Pancreas (tissue), 10 donors: Measurements from ENCODE around the gene PLG. TPM values are rescaled to one million over a fixed set of nuclear protein-coding genes. Genes with fewer than 3 reads are reported as not detected.
"Not testable (repeated sequence)": the region's sequence is repeated elsewhere in the genome, so short reads cannot be mapped to it uniquely, and the experiment has no call there.

Experiments
- ATAC-seq, 4 donors: fragments of 200-7000 bp; cut with Tn5 transposase; one replicate each; pipeline versions ENCODE4 v1.8.0 to v1.9.1; 2020; ENCODE audit warnings: mild to moderate bottlenecking in 4 of 4, moderate library complexity in 4 of 4
- DNase-seq, 6 donors: peaks; one replicate each; pipeline ENCODE4 v3.0.0-alpha.2; 2020
- FAIRE-seq: peaks from 2 replicates; lab custom pipeline; 2012; peaks lifted over from hg19 to GRCh38; lab: Jason Lieb, UNC
- H3K27ac ChIP-seq, 4 donors: fragments of 200-600 bp; sonication (generic); 1 replicate in 3 of 4; 2 replicates in 1 of 4; pipeline versions ENCODE4 v1.5.0 to v1.8.0; 2020
- H3K27me3 ChIP-seq, 4 donors: fragments of 200-600 bp; one replicate each; pipeline ENCODE4 v1.8.0; 2021
- H3K36me3 ChIP-seq, 3 donors: fragments of 200-600 bp; sonication (generic) in 1 of 3; one replicate each; pipeline versions ENCODE4 v1.5.0 to v1.8.0; 2020 to 2021
- H3K4me1 ChIP-seq, 3 donors: fragments of 200-600 bp; one replicate each; pipeline ENCODE4 v1.8.0; 2021
- H3K4me3 ChIP-seq, 4 donors: fragments of 200-600 bp; sonication (generic) in 2 of 4; one replicate each; pipeline versions ENCODE4 v1.5.0 to v1.8.0; 2020 to 2021
- H3K9me3 ChIP-seq, 4 donors: fragments of 200-600 bp; one replicate each; pipeline ENCODE4 v1.8.0; 2021
- WGBS, 2 donors: extraction: QIAGEN DNeasy Blood & Tissue Kit; methylation state at CpG; one replicate each; pipeline ENCODE4 v1.1.7; 2013; 5-methylcytosine and 5-hydroxymethylcytosine counted together
- intact Hi-C, 3 donors: fragments of 100-400 bp; cut with DNase I; formaldehyde crosslinking; loops; one replicate each; pipeline versions ENCODE4 v1.11.1 to v1.14.2; 2022
- polyA plus RNA-seq, 2 donors: library from polyadenylated mRNA; stranded (reverse); fragments of 200-250 nt; gene quantifications; one replicate each; pipeline ENCODE4 v1.2.3, GENCODE V29; 2013
- total RNA-seq, 6 donors: library from RNA; stranded (reverse); fragmentation: NEBNext Ultra II Directional in 4 of 6; extraction: Animal tissue kit (Norgen Biotek cat#: 25700) in 4 of 6; gene quantifications; one replicate each; pipeline versions ENCODE4 v1.2.1 to v1.2.4, GENCODE V29; 2021 to 2023
- TF ChIP-seq, protein P1 (sequence below), 4 donors: fragments of 200-600 bp; sonication (generic) in 3 of 4; IDR thresholded peaks; one replicate each; pipeline versions ENCODE4 v1.5.0 to v1.8.0; 2021; ENCODE audit warnings: antibody characterized with exemption in 4 of 4
- donor health status: healthy with polysubstance abuse.
- donor health status: DM: no; HTN: no; CAD: no; lungs with moderate emphysema.
- donor health status: DM: no; HTN: no; CAD: no.
- donor health status: control.
- donor health status: control.
- donor health status: Bipolar disorder and iron deficiency.
- donor health status: DM: yes; HTN: yes; CAD: no.
- donor health status: DM: no; HTN: no; CAD: no.
- donor health status: DM: no; HTN: no; CAD: no.
- donor health status: DM: yes; HTN: yes; CAD: no.

PLG gene
- total and polyA plus RNA-seq, 8 donors = 0.02 to 1.8 (median 0.21) TPM; not detected in 5

- FAIRE-seq = no peak
- intact Hi-C loops = no loop called here
Measured at GRCh38 chr6:160679402-160679769, 22.7 kb upstream of the PLG start.

GRCh38 chr6:160685101-160685761 is 16.8 kb upstream of the PLG start:
- FAIRE-seq, DNase-seq, ATAC-seq, H3K9me3 ChIP-seq, H3K36me3 ChIP-seq, H3K27ac ChIP-seq, H3K27me3 ChIP-seq, H3K4me3 ChIP-seq, intact Hi-C loops, H3K4me1 ChIP-seq: not testable (repeated sequence)
- WGBS, 2 donors = 82 to 93% methylated on average over 26 to 27 of the region's 32 CpGs

More at GRCh38 chr6:160679402-160679769, 22.7 kb upstream of the PLG start:
- WGBS, 2 donors = 3 to 13% methylated on average over 14 of the region's 14 CpGs
- Histone ChIP-seq H3K4me1 (no peaks in the 10 kb centered on the region), H3K9me3 (no peaks in the 10 kb centered on the region), H3K27ac (no peak overlapping the region), H3K27me3 (no peaks in the 10 kb centered on the region), H3K4me3 (peak overlapping the region; percentile 23 to 57 (median 38)), H3K36me3 (no peaks in the 10 kb centered on the region)
- TF ChIP-seq, protein P1, sequence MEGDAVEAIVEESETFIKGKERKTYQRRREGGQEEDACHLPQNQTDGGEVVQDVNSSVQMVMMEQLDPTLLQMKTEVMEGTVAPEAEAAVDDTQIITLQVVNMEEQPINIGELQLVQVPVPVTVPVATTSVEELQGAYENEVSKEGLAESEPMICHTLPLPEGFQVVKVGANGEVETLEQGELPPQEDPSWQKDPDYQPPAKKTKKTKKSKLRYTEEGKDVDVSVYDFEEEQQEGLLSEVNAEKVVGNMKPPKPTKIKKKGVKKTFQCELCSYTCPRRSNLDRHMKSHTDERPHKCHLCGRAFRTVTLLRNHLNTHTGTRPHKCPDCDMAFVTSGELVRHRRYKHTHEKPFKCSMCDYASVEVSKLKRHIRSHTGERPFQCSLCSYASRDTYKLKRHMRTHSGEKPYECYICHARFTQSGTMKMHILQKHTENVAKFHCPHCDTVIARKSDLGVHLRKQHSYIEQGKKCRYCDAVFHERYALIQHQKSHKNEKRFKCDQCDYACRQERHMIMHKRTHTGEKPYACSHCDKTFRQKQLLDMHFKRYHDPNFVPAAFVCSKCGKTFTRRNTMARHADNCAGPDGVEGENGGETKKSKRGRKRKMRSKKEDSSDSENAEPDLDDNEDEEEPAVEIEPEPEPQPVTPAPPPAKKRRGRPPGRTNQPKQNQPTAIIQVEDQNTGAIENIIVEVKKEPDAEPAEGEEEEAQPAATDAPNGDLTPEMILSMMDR (IDR thresholded peaks at IDR 0.05) = peak; percentile 22 to 43 (median 35)
- ATAC-seq (peak; percentile 96 to 99 (median 98)), DNase-seq (peak; percentile 48 to 86 (median 72))

- Histone ChIP-seq H3K4me3 (no peak overlapping the region), H3K27me3 (no peaks in the 10 kb centered on the region), H3K36me3 (no peaks in the 10 kb centered on the region), H3K9me3 (no peaks in the 10 kb centered on the region), H3K4me1 (no peaks in the 10 kb centered on the region), H3K27ac (no peak overlapping the region)
- 67 to 78% methylated on average over 5 of the region's 5 CpGs for WGBS, 2 donors
- ATAC-seq = no peak
- FAIRE-seq = no peak
- no peak for DNase-seq
- TF ChIP-seq, protein P1 (IDR thresholded peaks at IDR 0.05) = no peak
- intact Hi-C loops = no loop called here
Measured at GRCh38 chr6:160685762-160686450, 16.1 kb upstream of the PLG start.

DNA sequence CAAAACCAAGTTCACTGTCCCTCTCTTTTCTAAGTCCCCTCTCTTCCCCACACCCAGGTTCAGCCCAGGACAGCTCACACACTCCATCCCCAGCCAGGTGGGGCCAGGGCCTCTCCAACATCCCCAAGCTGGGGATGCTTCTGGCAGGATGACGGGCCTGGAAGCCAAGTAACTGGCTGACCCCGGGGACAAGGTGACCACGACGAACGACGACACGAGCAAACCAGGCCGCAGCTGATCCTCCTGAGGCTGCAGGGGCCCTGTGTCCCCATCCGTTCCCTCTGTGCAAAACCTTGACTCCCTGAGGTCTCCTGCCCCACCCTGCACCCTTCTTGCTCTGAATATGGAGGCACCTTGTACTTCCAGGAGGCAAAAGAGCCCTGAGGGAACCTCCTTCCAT is 11.6 kb upstream of the PLG start:
- no peaks in the 10 kb centered on the region for H3K9me3 ChIP-seq
- WGBS, 2 donors = 79 to 85% methylated on average over 9 of the region's 9 CpGs
- no peaks in the 10 kb centered on the region for H3K36me3 ChIP-seq
- no peak overlapping the region for H3K27ac ChIP-seq
- H3K4me1 ChIP-seq = no peaks in the 10 kb centered on the region
- DNase-seq (no peak), ATAC-seq (no peak), FAIRE-seq (no peak)
- no peak overlapping the region for H3K4me3 ChIP-seq
- intact Hi-C loops = no loop called here
- no peaks in the 10 kb centered on the region for H3K27me3 ChIP-seq
- TF ChIP-seq, protein P1 (IDR thresholded peaks at IDR 0.05) = no peak

DNA sequence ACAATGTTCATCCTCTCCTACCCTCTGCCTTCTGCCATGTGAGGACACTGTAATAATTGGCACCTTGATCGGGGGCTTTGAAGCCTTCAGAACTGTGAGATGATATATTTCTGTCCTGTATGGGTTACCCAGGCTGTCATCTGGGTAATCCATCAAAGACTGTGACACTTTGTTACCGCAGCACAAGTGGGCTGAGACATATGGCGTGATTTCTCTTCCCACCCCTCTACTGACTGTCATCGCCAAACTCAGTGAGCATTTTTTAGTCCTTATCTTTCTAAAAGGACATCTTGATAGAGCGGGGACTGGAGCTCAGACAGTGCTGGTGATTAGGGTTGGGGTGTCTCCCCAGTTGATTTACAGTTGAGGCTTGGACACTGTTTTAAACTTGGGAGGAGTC is 10.4 kb upstream of the PLG start:
- DNase-seq (no peak), ATAC-seq (no peak), FAIRE-seq (no peak)
- TF ChIP-seq, protein P1 (IDR thresholded peaks at IDR 0.05) = no peak
- H3K27ac ChIP-seq = no peak overlapping the region
- H3K4me3 ChIP-seq = no peak overlapping the region
- intact Hi-C loops = no loop called here
- no peaks in the 10 kb centered on the region for H3K27me3 ChIP-seq
- H3K36me3 ChIP-seq = no peaks in the 10 kb centered on the region
- WGBS, 2 donors = 74 to 75% methylated on average over 5 of the region's 5 CpGs
- no peaks in the 10 kb centered on the region for H3K4me1 ChIP-seq
- H3K9me3 ChIP-seq = no peaks in the 10 kb centered on the region
